SK-N-SH (cell line): ENCODE results near the gene AGRN.
A peak's percentile ranks its signal among the peaks of the same experiment; 100 is the strongest.

Experiments used
- CHD2 ChIP-seq: fragments of 150-350 bp; IDR thresholded peaks from 2 replicates; pipeline ENCODE4 v1.6.1; 2018; ENCODE audit warnings: low read length; ENCODE audit not compliant: partially characterized antibody
- CTCF ChIP-seq: fragments of 200-600 bp; sonication (generic); IDR thresholded peaks from 2 replicates; pipeline ENCODE4 v1.6.1; 2017; ENCODE audit warnings: antibody characterized with exemption, mild to moderate bottlenecking, moderate library complexity
- EZH2phosphoT487 ChIP-seq: fragments of 200-600 bp; sonication (generic); IDR thresholded peaks from 2 replicates; pipeline ENCODE4 v1.6.1; 2017; ENCODE audit warnings: low read depth, mixed run types, mild to moderate bottlenecking, antibody characterized with exemption, moderate library complexity, borderline replicate concordance
- FOSL2 ChIP-seq: IDR thresholded peaks from 2 replicates; pipeline ENCODE4 v1.4.0; 2012; ENCODE audit warnings: low read depth, mild to moderate bottlenecking, moderate library complexity, borderline replicate concordance
- FOXM1 ChIP-seq: IDR thresholded peaks from 2 replicates; pipeline ENCODE4 v1.4.0; 2012; ENCODE audit warnings: low read depth, mild to moderate bottlenecking
- MAX ChIP-seq: IDR thresholded peaks from 2 replicates; pipeline ENCODE4 v1.4.0; 2012; ENCODE audit warnings: low read depth
- PBX3 ChIP-seq: IDR thresholded peaks from 2 replicates; pipeline ENCODE4; 2012
- RAD21 ChIP-seq: IDR thresholded peaks from 2 replicates; pipeline ENCODE4 v1.6.1; 2012; ENCODE audit warnings: mild to moderate bottlenecking, low read length
- RXRA ChIP-seq: IDR thresholded peaks from 2 replicates; pipeline ENCODE4 v1.4.0; 2012; ENCODE audit warnings: low read depth, mild to moderate bottlenecking, borderline replicate concordance
- SIN3A ChIP-seq: IDR thresholded peaks from 2 replicates; pipeline ENCODE4 v1.6.1; 2012; ENCODE audit warnings: low read depth, mild to moderate bottlenecking, low read length, moderate library complexity, borderline replicate concordance
- TAF1 ChIP-seq: IDR thresholded peaks from 2 replicates; pipeline ENCODE4 v1.6.1; 2012; ENCODE audit warnings: low read depth, mild to moderate bottlenecking, low read length, moderate library complexity, borderline replicate concordance
- YY1 ChIP-seq: IDR thresholded peaks from 2 replicates; pipeline ENCODE4 v1.4.0; 2012; ENCODE audit warnings: low read depth, mild to moderate bottlenecking

- TF ChIP-seq MAX: no peak
- TF ChIP-seq CTCF: peak; percentile 47
- TF ChIP-seq PBX3: no peak
- no peak for TF ChIP-seq YY1
- no peak for TF ChIP-seq EZH2phosphoT487
- no peak for TF ChIP-seq RXRA
- TF ChIP-seq TAF1: no peak
- TF ChIP-seq FOXM1: no peak
- no peak for TF ChIP-seq RAD21
- TF ChIP-seq CHD2: no peak
- no peak for TF ChIP-seq SIN3A
- TF ChIP-seq FOSL2: no peak
Observed at GRCh38 chr1:1058921-1059493, 39.1 kb downstream of the AGRN start.
